Thoracic aorta (tissue), 2 donors: ENCODE measurements around the gene MICALL2. TPM values are rescaled to one million over a fixed set of nuclear protein-coding genes. Genes with fewer than 3 reads are reported as not detected.

Experiments used
- ATAC-seq: fragments of 150-250 bp; one replicate; pipeline ENCODE4 v1.8.0; 2017; ENCODE audit warnings: low read depth; ENCODE audit not compliant: insufficient number of reproducible peaks, low FRiP score
- DNase-seq: peaks from one replicate; pipeline ENCODE4 v3.0.0-alpha.2; 2020; ENCODE audit warnings: low spot score
- H3K27ac ChIP-seq, 2 donors: fragments of 200-600 bp; sonication (generic); 1 replicate in 1 of 2; 2 replicates in 1 of 2; pipeline ENCODE4 v1.5.1; 2016; ENCODE audit warnings: mild to moderate bottlenecking in 2 of 2, moderate library complexity in 2 of 2
- H3K27me3 ChIP-seq: fragments of 200-600 bp; sonication (generic); replicated peaks from 2 replicates; pipeline ENCODE4 v1.6.0; 2016; ENCODE audit warnings: mild to moderate bottlenecking; ENCODE audit not compliant: insufficient read depth
- H3K36me3 ChIP-seq: fragments of 200-600 bp; sonication (generic); one replicate; pipeline ENCODE4 v1.5.1; 2016
- H3K4me1 ChIP-seq, 2 donors: fragments of 200-600 bp; sonication (generic); 1 replicate in 1 of 2; 2 replicates in 1 of 2; pipeline versions ENCODE4 v1.5.1 to v1.6.0; 2016; ENCODE audit warnings: low read depth in 2 of 2, mild to moderate bottlenecking in 1 of 2; ENCODE audit not compliant: control insufficient read depth in 1 of 2
- H3K4me3 ChIP-seq: fragments of 200-600 bp; sonication (generic); 2 replicates; pipeline ENCODE4 v1.5.1; 2016; ENCODE audit warnings: mild to moderate bottlenecking
- H3K9me3 ChIP-seq: fragments of 200-600 bp; sonication (generic); 2 replicates; pipeline ENCODE4 v1.5.1; 2016
- total RNA-seq, 2 donors: library from RNA; depleted of rRNA; stranded (reverse); fragments of >200 nt; gene quantifications; one replicate each; pipeline versions ENCODE4 v1.1.0 to v1.2.3, GENCODE V29; 2016
- TF ChIP-seq, protein P1 (sequence below): fragments of 200-600 bp; sonication (generic); IDR thresholded peaks from one replicate; pipeline ENCODE4 v1.5.1; 2019; ENCODE audit warnings: antibody characterized with exemption

Gene MICALL2
- total RNA-seq, 2 donors from 2014 or later, result 71.7 to 80.0 TPM

GRCh38 chr7:1415389-1415990 lies 43.8 kb downstream of the MICALL2 start:
- DNase-seq, result no peak
- TF ChIP-seq, protein P1, sequence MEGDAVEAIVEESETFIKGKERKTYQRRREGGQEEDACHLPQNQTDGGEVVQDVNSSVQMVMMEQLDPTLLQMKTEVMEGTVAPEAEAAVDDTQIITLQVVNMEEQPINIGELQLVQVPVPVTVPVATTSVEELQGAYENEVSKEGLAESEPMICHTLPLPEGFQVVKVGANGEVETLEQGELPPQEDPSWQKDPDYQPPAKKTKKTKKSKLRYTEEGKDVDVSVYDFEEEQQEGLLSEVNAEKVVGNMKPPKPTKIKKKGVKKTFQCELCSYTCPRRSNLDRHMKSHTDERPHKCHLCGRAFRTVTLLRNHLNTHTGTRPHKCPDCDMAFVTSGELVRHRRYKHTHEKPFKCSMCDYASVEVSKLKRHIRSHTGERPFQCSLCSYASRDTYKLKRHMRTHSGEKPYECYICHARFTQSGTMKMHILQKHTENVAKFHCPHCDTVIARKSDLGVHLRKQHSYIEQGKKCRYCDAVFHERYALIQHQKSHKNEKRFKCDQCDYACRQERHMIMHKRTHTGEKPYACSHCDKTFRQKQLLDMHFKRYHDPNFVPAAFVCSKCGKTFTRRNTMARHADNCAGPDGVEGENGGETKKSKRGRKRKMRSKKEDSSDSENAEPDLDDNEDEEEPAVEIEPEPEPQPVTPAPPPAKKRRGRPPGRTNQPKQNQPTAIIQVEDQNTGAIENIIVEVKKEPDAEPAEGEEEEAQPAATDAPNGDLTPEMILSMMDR, result no peak
- no peaks in the 10 kb centered on the region for H3K27me3 ChIP-seq

DNA sequence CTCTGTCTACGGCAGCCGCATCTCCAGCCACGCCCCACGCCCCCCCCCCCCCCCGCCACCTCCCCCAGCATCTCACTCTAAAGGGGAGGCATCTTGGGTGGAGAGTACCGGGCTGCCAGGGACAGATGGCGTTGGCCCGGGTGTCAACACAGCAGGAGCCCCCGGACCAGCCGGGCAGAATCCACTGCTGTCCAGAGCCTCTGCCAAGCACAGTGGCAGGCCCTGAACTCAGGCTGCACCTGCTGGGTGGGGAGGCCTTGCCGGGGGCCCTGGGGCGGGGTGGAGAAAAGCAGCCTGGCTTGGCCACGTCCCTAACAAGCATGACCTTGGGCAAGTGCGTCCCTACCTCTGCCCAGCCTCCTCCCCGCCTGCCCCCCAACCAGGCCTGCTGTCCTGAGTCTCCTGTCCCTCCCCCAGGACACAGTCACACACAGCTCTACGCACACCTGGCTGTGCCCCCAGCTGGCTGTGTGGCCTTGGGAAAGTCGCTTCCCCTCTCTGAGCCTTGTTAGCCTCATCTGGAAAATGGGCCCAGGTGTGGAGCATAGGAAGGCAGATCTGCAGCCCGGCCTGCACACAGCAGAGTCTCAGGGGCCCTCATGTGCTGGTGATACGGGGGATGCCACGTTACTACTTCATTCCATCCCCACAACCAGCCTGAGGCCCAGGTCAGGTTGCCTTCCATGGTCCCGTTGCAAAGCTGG lies 45.2 kb downstream of the MICALL2 start:
- ATAC-seq (no peak), DNase-seq (no peak)
- H3K4me1 ChIP-seq, result peaks cover 3 to 5% of the 10 kb centered on the region in 2 donors
- H3K27me3 ChIP-seq, result peaks cover 3% of the 10 kb centered on the region
- TF ChIP-seq, protein P1, result no peak
- no peaks in the 10 kb centered on the region for H3K9me3 ChIP-seq
- no peaks in the 10 kb centered on the region for H3K36me3 ChIP-seq
- no peak overlapping the region for H3K27ac ChIP-seq
- H3K4me3 ChIP-seq, result no peak overlapping the region

More at GRCh38 chr7:1415389-1415990, 43.8 kb downstream of the MICALL2 start:
- no peaks in the 10 kb centered on the region for H3K9me3 ChIP-seq
- H3K4me3 ChIP-seq, result no peak overlapping the region
- ATAC-seq, result no peak
- H3K27ac ChIP-seq, result no peak overlapping the region
- no peaks in the 10 kb centered on the region for H3K36me3 ChIP-seq
- H3K4me1 ChIP-seq, result peaks cover 3 to 5% of the 10 kb centered on the region in 2 donors

- H3K4me3 ChIP-seq, result peak overlapping the region; percentile 11
- TF ChIP-seq, protein P1, result peak; percentile 64
- no peaks in the 10 kb centered on the region for H3K36me3 ChIP-seq
- ATAC-seq (no peak), DNase-seq (no peak)
- H3K27ac ChIP-seq, result no peak overlapping the region
- H3K9me3 ChIP-seq, result no peaks in the 10 kb centered on the region
- H3K4me1 ChIP-seq, result peaks cover 3 to 5% of the 10 kb centered on the region in 2 donors
- peaks cover 3% of the 10 kb centered on the region for H3K27me3 ChIP-seq
These were observed 46.7 kb downstream of the MICALL2 start for GRCh38 chr7:1412322-1413261.

DNA sequence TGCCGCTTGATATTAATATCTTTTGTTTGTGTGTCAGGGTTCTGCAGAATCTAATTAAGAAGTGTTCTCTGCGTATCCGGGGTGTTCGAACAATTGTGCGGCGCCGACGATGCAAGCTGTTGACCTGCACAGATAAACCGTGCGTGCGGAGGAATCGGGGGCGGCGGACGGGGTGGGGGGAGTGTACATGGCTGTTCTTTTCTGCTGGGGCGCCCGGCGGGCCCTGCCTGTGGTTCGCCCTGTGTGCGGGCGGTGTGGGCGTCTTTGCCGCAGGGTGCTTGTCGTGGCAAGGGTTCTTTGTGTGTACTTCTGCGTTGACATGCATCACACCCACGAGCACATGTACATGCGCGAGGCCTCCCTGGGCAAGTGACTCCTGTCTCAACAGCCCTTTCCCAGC lies 47.9 kb downstream of the MICALL2 start:
- H3K4me3 ChIP-seq, result no peak overlapping the region
- H3K27ac ChIP-seq, result no peak overlapping the region
- peaks cover 3 to 5% of the 10 kb centered on the region in 2 donors for H3K4me1 ChIP-seq
- DNase-seq, result no peak
- TF ChIP-seq, protein P1, result no peak
- peaks cover 3% of the 10 kb centered on the region for H3K27me3 ChIP-seq
- no peaks in the 10 kb centered on the region for H3K36me3 ChIP-seq
- H3K9me3 ChIP-seq, result no peaks in the 10 kb centered on the region
- ATAC-seq, result no peak

GRCh38 chr7:1410992-1411391 lies 48.3 kb downstream of the MICALL2 start:
- H3K27me3 ChIP-seq, result peaks cover 3% of the 10 kb centered on the region
- TF ChIP-seq, protein P1, result no peak

More at GRCh38 chr7:1410992-1411391, 48.3 kb downstream of the MICALL2 start:
- H3K4me1 ChIP-seq, result peaks cover 3 to 5% of the 10 kb centered on the region in 2 donors
- no peak overlapping the region for H3K4me3 ChIP-seq
- no peak overlapping the region for H3K27ac ChIP-seq
- no peaks in the 10 kb centered on the region for H3K36me3 ChIP-seq
- no peak for DNase-seq
- ATAC-seq, result no peak
- H3K9me3 ChIP-seq, result no peaks in the 10 kb centered on the region
